Activated naive CD8-positive, alpha-beta T cell treated with anti-CD3 and anti-CD28 coated beads for 36 hours (primary cell): ENCODE measurements around the gene CRACDL. TPM values are rescaled to one million over a fixed set of nuclear protein-coding genes. Genes with fewer than 3 reads are reported as not detected.

Experiments
- DNase-seq: peaks from one replicate; pipeline ENCODE4 v3.0.0; 2021
- H3K27ac Mint-ChIP-seq: one replicate; pipeline ENCODE4 v1.8.0; 2022; ENCODE audit warnings: mild to moderate bottlenecking, moderate library complexity, mixed read lengths
- H3K27me3 Mint-ChIP-seq: one replicate; pipeline ENCODE4 v1.8.0; 2022; ENCODE audit warnings: mild to moderate bottlenecking, mixed read lengths
- H3K36me3 Mint-ChIP-seq: one replicate; pipeline ENCODE4 v1.8.0; 2021; ENCODE audit warnings: mild to moderate bottlenecking, mixed read lengths
- H3K4me1 Mint-ChIP-seq: one replicate; pipeline ENCODE4 v1.8.0; 2021; ENCODE audit warnings: mixed read lengths
- H3K4me3 Mint-ChIP-seq: one replicate; pipeline ENCODE4 v1.8.0; 2022; ENCODE audit warnings: mild to moderate bottlenecking, moderate library complexity, mixed read lengths
- H3K9me3 Mint-ChIP-seq: one replicate; pipeline ENCODE4 v1.8.0; 2022; ENCODE audit warnings: mixed read lengths
- total RNA-seq, 2 experiments: library from RNA; stranded (reverse); gene quantifications; one replicate each; pipeline ENCODE4 v1.2.3, GENCODE V29; 2021

The CRACDL gene
- total RNA-seq, 2 experiments from 2014 or later: 0.30 to 0.33 TPM

- Mint-ChIP-seq H3K27me3 (peaks cover 48% of the 10 kb centered on the region), H3K4me3 (no peak overlapping the region), H3K36me3 (no peaks in the 10 kb centered on the region), H3K27ac (no peak overlapping the region), H3K4me1 (peaks cover 10% of the 10 kb centered on the region), H3K9me3 (no peaks in the 10 kb centered on the region)
- DNase-seq: no peak
These were observed 3.2 kb downstream of the CRACDL start for GRCh38 chr2:98932778-98933343.

- H3K27me3 Mint-ChIP-seq: peaks cover 46% of the 10 kb centered on the region
- DNase-seq: no peak
- peaks cover 10% of the 10 kb centered on the region for H3K4me1 Mint-ChIP-seq
- no peaks in the 10 kb centered on the region for H3K9me3 Mint-ChIP-seq
- no peaks in the 10 kb centered on the region for H3K36me3 Mint-ChIP-seq
- no peak overlapping the region for H3K27ac Mint-ChIP-seq
- no peak overlapping the region for H3K4me3 Mint-ChIP-seq
These were observed 3.9 kb downstream of the CRACDL start for GRCh38 chr2:98932164-98932563.

- Mint-ChIP-seq H3K27ac (no peak overlapping the region), H3K27me3 (peaks cover 43% of the 10 kb centered on the region), H3K4me1 (peaks cover 4% of the 10 kb centered on the region), H3K9me3 (no peaks in the 10 kb centered on the region), H3K4me3 (no peak overlapping the region), H3K36me3 (no peaks in the 10 kb centered on the region)
- DNase-seq: no peak
These were observed 4.4 kb downstream of the CRACDL start for GRCh38 chr2:98931596-98931995.

- no peak for DNase-seq
- Mint-ChIP-seq H3K36me3 (no peaks in the 10 kb centered on the region), H3K27ac (no peak overlapping the region), H3K9me3 (no peaks in the 10 kb centered on the region), H3K4me1 (no peaks in the 10 kb centered on the region), H3K27me3 (peaks cover 35% of the 10 kb centered on the region), H3K4me3 (no peak overlapping the region)
These were observed 6.1 kb downstream of the CRACDL start for GRCh38 chr2:98929920-98930319.

GRCh38 chr2:98928242-98928641 is 7.8 kb downstream of the CRACDL start:
- H3K4me3 Mint-ChIP-seq: no peak overlapping the region
- H3K36me3 Mint-ChIP-seq: no peaks in the 10 kb centered on the region
- peaks cover 18% of the 10 kb centered on the region for H3K27me3 Mint-ChIP-seq
- no peak for DNase-seq
- no peaks in the 10 kb centered on the region for H3K9me3 Mint-ChIP-seq
- no peaks in the 10 kb centered on the region for H3K4me1 Mint-ChIP-seq
- H3K27ac Mint-ChIP-seq: no peak overlapping the region

- no peak for DNase-seq
- peaks cover 18% of the 10 kb centered on the region for H3K27me3 Mint-ChIP-seq
- no peak overlapping the region for H3K27ac Mint-ChIP-seq
- H3K36me3 Mint-ChIP-seq: no peaks in the 10 kb centered on the region
- H3K4me1 Mint-ChIP-seq: no peaks in the 10 kb centered on the region
- no peaks in the 10 kb centered on the region for H3K9me3 Mint-ChIP-seq
- H3K4me3 Mint-ChIP-seq: no peak overlapping the region
These were observed 9.0 kb downstream of the CRACDL start for GRCh38 chr2:98927027-98927426.

- Mint-ChIP-seq H3K4me1 (no peaks in the 10 kb centered on the region), H3K4me3 (no peak overlapping the region), H3K27ac (no peak overlapping the region), H3K36me3 (no peaks in the 10 kb centered on the region), H3K9me3 (no peaks in the 10 kb centered on the region), H3K27me3 (peaks cover 15% of the 10 kb centered on the region)
- DNase-seq: no peak
These were observed 9.4 kb downstream of the CRACDL start for GRCh38 chr2:98926601-98927000.

- H3K36me3 Mint-ChIP-seq: no peaks in the 10 kb centered on the region
- H3K4me1 Mint-ChIP-seq: no peaks in the 10 kb centered on the region
- no peaks in the 10 kb centered on the region for H3K9me3 Mint-ChIP-seq
- H3K27me3 Mint-ChIP-seq: peaks cover 11% of the 10 kb centered on the region
- no peak for DNase-seq
- no peak overlapping the region for H3K4me3 Mint-ChIP-seq
- no peak overlapping the region for H3K27ac Mint-ChIP-seq
These were observed 11.1 kb downstream of the CRACDL start for GRCh38 chr2:98924910-98925309.

- DNase-seq: no peak
- H3K36me3 Mint-ChIP-seq: no peaks in the 10 kb centered on the region
- H3K4me3 Mint-ChIP-seq: no peak overlapping the region
- peak overlapping the region; percentile 8 for H3K27ac Mint-ChIP-seq
- no peaks in the 10 kb centered on the region for H3K9me3 Mint-ChIP-seq
- H3K27me3 Mint-ChIP-seq: peaks cover 7% of the 10 kb centered on the region
- no peaks in the 10 kb centered on the region for H3K4me1 Mint-ChIP-seq
These were observed 11.8 kb downstream of the CRACDL start for GRCh38 chr2:98924038-98924830.

- H3K4me1 Mint-ChIP-seq: no peaks in the 10 kb centered on the region
- no peaks in the 10 kb centered on the region for H3K36me3 Mint-ChIP-seq
- H3K4me3 Mint-ChIP-seq: no peak overlapping the region
- no peak for DNase-seq
- peaks cover 10% of the 10 kb centered on the region for H3K27me3 Mint-ChIP-seq
- no peaks in the 10 kb centered on the region for H3K9me3 Mint-ChIP-seq
- H3K27ac Mint-ChIP-seq: no peak overlapping the region
These were observed 12.6 kb downstream of the CRACDL start for GRCh38 chr2:98923244-98923940.

- no peaks in the 10 kb centered on the region for H3K4me1 Mint-ChIP-seq
- peaks cover 4% of the 10 kb centered on the region for H3K27me3 Mint-ChIP-seq
- DNase-seq: no peak
- H3K36me3 Mint-ChIP-seq: no peaks in the 10 kb centered on the region
- H3K27ac Mint-ChIP-seq: no peak overlapping the region
- H3K9me3 Mint-ChIP-seq: no peaks in the 10 kb centered on the region
- H3K4me3 Mint-ChIP-seq: no peak overlapping the region
These were observed 15.0 kb downstream of the CRACDL start for GRCh38 chr2:98921062-98921461.

GRCh38 chr2:98917031-98917471 is 19.0 kb downstream of the CRACDL start:
- Mint-ChIP-seq H3K4me3 (no peak overlapping the region), H3K4me1 (peaks cover 14% of the 10 kb centered on the region), H3K27me3 (peaks cover 21% of the 10 kb centered on the region), H3K9me3 (no peaks in the 10 kb centered on the region), H3K36me3 (no peaks in the 10 kb centered on the region), H3K27ac (no peak overlapping the region)
- no peak for DNase-seq

GRCh38 chr2:98915751-98916358 is 20.2 kb downstream of the CRACDL start:
- Mint-ChIP-seq H3K27ac (no peak overlapping the region), H3K4me3 (no peak overlapping the region), H3K27me3 (peaks cover 21% of the 10 kb centered on the region), H3K36me3 (no peaks in the 10 kb centered on the region), H3K4me1 (peaks cover 21% of the 10 kb centered on the region), H3K9me3 (no peaks in the 10 kb centered on the region)
- DNase-seq: no peak

GRCh38 chr2:98914713-98915580 is 21.1 kb downstream of the CRACDL start:
- no peak for DNase-seq
- Mint-ChIP-seq H3K36me3 (no peaks in the 10 kb centered on the region), H3K4me3 (no peak overlapping the region), H3K27ac (no peak overlapping the region), H3K9me3 (no peaks in the 10 kb centered on the region), H3K27me3 (peaks cover 21% of the 10 kb centered on the region), H3K4me1 (peaks cover 22% of the 10 kb centered on the region)
